ENCODE results near the gene BST2.
"Not testable (repeated sequence)": the region's sequence is repeated elsewhere in the genome, so short reads cannot be mapped to it uniquely, and the experiment has no call there.

BST2 gene

GRCh38 chr19:17389957-17390664, 15.3 kb downstream of the BST2 start:
- DNase-seq: peak in 1 of 3 donors; percentile 19

GRCh38 chr19:17389288-17389687, 16.1 kb downstream of the BST2 start:
- DNase-seq: no peak

- peak; percentile 67 to 85 (median 73) for DNase-seq
These were observed 19.4 kb downstream of the BST2 start for GRCh38 chr19:17385878-17386611.

GRCh38 chr19:17380426-17381138, 24.8 kb downstream of the BST2 start:
- no peak for DNase-seq

GRCh38 chr19:17379221-17379631, 26.2 kb downstream of the BST2 start:
- DNase-seq: no peak

- DNase-seq: no peak
These were observed 27.2 kb downstream of the BST2 start for GRCh38 chr19:17378271-17378670.

GRCh38 chr19:17376935-17377600, 28.4 kb downstream of the BST2 start, which contains the start of gene PLVAP:
Gene PLVAP (minus strand): TSS chr19:17377342. CDS start chr19:17377288, 54 bp downstream.
- peak in 2 of 3 donors; percentile 23 to 45 for DNase-seq

GRCh38 chr19:17370026-17370587, 35.3 kb downstream of the BST2 start:
- peak; percentile 86 to 96 (median 91) for DNase-seq

- DNase-seq: no peak
These were observed 40.1 kb downstream of the BST2 start for GRCh38 chr19:17365361-17365760.

GRCh38 chr19:17363852-17364605, 41.4 kb downstream of the BST2 start:
- not testable (repeated sequence) for DNase-seq

- no peak for DNase-seq
These were observed 45.3 kb downstream of the BST2 start for GRCh38 chr19:17359905-17360800.

- no peak for DNase-seq
These were observed 47.0 kb downstream of the BST2 start for GRCh38 chr19:17358395-17358794.

- no peak for DNase-seq
These were observed 47.7 kb downstream of the BST2 start for GRCh38 chr19:17357724-17358123.

- no peak for DNase-seq
These were observed 48.3 kb downstream of the BST2 start for GRCh38 chr19:17357078-17357666.

GRCh38 chr19:17353386-17353785, 52.0 kb downstream of the BST2 start:
- no peak for DNase-seq
